ENCODE results near the gene VEGFC. TPM values are rescaled to one million over a fixed set of nuclear protein-coding genes. Genes with fewer than 3 reads are reported as not detected.

VEGFC gene
- total and polyA plus RNA-seq, 2 donors (not counting 1 experiment from before 2014, with no cell fraction given), result not detected

GRCh38 chr4:176746846-176747245 is 45.9 kb downstream of the VEGFC start:
- POLR2A ChIA-PET, result no interaction called here
- ATAC-seq (ENCODE audit: low read depth) (no peak), DNase-seq (no peak)
- Histone ChIP-seq H3K9me3 (ENCODE audit: control extremely low read depth in 1 of 3, control insufficient read depth in 2 of 3, insufficient read depth in 1 of 3, low read length in 2 of 3) (no peaks in the 10 kb centered on the region), H2AFZ (ENCODE audit: insufficient read depth, low read depth, low read length, poor library complexity, severe bottlenecking) (no peak overlapping the region), H3K79me2 (ENCODE audit: control insufficient read depth, insufficient read depth, low read length) (no peaks in the 10 kb centered on the region), H3K4me2 (replicated peaks; ENCODE audit: low read depth, low read length, poor library complexity, severe bottlenecking) (no peak overlapping the region), H3K9ac (ENCODE audit: low read length) (no peak overlapping the region), H3K27ac (ENCODE audit: low read length in 2 of 2) (no peak overlapping the region), H3K4me1 (ENCODE audit: control insufficient read depth in 2 of 2, insufficient read depth in 2 of 2, low read length in 2 of 2) (no peaks in the 10 kb centered on the region), H3K27me3 (replicated peaks in 1 of 4; ENCODE audit: control extremely low read depth in 1 of 4, control insufficient read depth in 3 of 4, insufficient read depth in 4 of 4, low read length in 3 of 4) (no peaks in the 10 kb centered on the region), H3K36me3 (replicated peaks in 1 of 2; ENCODE audit: control extremely low read depth in 1 of 2, control insufficient read depth in 1 of 2, extremely low read depth in 1 of 2, insufficient read depth in 2 of 2, low read length in 1 of 2) (no peaks in the 10 kb centered on the region), H3K4me3 (ENCODE audit: control extremely low read depth in 1 of 5, extremely low read depth in 1 of 5, insufficient read depth in 1 of 5, low read depth in 2 of 5, low read length in 4 of 5) (no peak overlapping the region), H4K20me1 (ENCODE audit: control insufficient read depth, insufficient read depth, low read length, poor library complexity, severe bottlenecking) (no peaks in the 10 kb centered on the region)
- Mint-ChIP-seq H3K4me1 (no peaks in the 10 kb centered on the region), H3K4me3 (no peak overlapping the region), H3K27me3 (no peaks in the 10 kb centered on the region), H3K27ac (no peak overlapping the region), H3K9me3 (ENCODE audit: insufficient read depth) (no peaks in the 10 kb centered on the region)
- intact Hi-C loops (cut with micrococcal nuclease), result no loop called here
- CTCF ChIA-PET, result no interaction called here
- TF ChIP-seq, protein P1, sequence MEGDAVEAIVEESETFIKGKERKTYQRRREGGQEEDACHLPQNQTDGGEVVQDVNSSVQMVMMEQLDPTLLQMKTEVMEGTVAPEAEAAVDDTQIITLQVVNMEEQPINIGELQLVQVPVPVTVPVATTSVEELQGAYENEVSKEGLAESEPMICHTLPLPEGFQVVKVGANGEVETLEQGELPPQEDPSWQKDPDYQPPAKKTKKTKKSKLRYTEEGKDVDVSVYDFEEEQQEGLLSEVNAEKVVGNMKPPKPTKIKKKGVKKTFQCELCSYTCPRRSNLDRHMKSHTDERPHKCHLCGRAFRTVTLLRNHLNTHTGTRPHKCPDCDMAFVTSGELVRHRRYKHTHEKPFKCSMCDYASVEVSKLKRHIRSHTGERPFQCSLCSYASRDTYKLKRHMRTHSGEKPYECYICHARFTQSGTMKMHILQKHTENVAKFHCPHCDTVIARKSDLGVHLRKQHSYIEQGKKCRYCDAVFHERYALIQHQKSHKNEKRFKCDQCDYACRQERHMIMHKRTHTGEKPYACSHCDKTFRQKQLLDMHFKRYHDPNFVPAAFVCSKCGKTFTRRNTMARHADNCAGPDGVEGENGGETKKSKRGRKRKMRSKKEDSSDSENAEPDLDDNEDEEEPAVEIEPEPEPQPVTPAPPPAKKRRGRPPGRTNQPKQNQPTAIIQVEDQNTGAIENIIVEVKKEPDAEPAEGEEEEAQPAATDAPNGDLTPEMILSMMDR (IDR thresholded peaks at IDR 0.05), result no peak
- TF ChIP-seq EZH2 (IDR thresholded peaks at IDR 0.05; ENCODE audit: borderline replicate concordance, insufficient read depth, low read depth, low read length, poor library complexity, severe bottlenecking), result no peak
- WGBS (ENCODE audit: insufficient coverage), result no CpG with 5 or more reads among the region's 3 CpGs

GRCh38 chr4:176745902-176746301 is 46.8 kb downstream of the VEGFC start:
- Histone ChIP-seq H3K27me3 (replicated peaks in 1 of 4; ENCODE audit: control extremely low read depth in 1 of 4, control insufficient read depth in 3 of 4, insufficient read depth in 4 of 4, low read length in 3 of 4) (no peaks in the 10 kb centered on the region), H3K4me3 (ENCODE audit: control extremely low read depth in 1 of 5, extremely low read depth in 1 of 5, insufficient read depth in 1 of 5, low read depth in 2 of 5, low read length in 4 of 5) (no peak overlapping the region), H3K27ac (ENCODE audit: low read length in 2 of 2) (no peak overlapping the region), H3K36me3 (replicated peaks in 1 of 2; ENCODE audit: control extremely low read depth in 1 of 2, control insufficient read depth in 1 of 2, extremely low read depth in 1 of 2, insufficient read depth in 2 of 2, low read length in 1 of 2) (no peaks in the 10 kb centered on the region), H3K9me3 (ENCODE audit: control extremely low read depth in 1 of 3, control insufficient read depth in 2 of 3, insufficient read depth in 1 of 3, low read length in 2 of 3) (no peaks in the 10 kb centered on the region), H2AFZ (ENCODE audit: insufficient read depth, low read depth, low read length, poor library complexity, severe bottlenecking) (no peak overlapping the region), H3K4me2 (replicated peaks; ENCODE audit: low read depth, low read length, poor library complexity, severe bottlenecking) (no peak overlapping the region), H3K79me2 (ENCODE audit: control insufficient read depth, insufficient read depth, low read length) (no peaks in the 10 kb centered on the region), H3K9ac (ENCODE audit: low read length) (no peak overlapping the region), H4K20me1 (ENCODE audit: control insufficient read depth, insufficient read depth, low read length, poor library complexity, severe bottlenecking) (no peaks in the 10 kb centered on the region), H3K4me1 (ENCODE audit: control insufficient read depth in 2 of 2, insufficient read depth in 2 of 2, low read length in 2 of 2) (no peaks in the 10 kb centered on the region)
- Mint-ChIP-seq H3K27me3 (no peaks in the 10 kb centered on the region), H3K9me3 (ENCODE audit: insufficient read depth) (no peaks in the 10 kb centered on the region), H3K27ac (no peak overlapping the region), H3K4me1 (no peaks in the 10 kb centered on the region), H3K4me3 (no peak overlapping the region)
- ATAC-seq (ENCODE audit: low read depth) (no peak), DNase-seq (no peak)
- intact Hi-C loops (cut with micrococcal nuclease), result no loop called here
- ChIA-PET POLR2A (no interaction called here), CTCF (no interaction called here)
- TF ChIP-seq, protein P1 (IDR thresholded peaks at IDR 0.05), result no peak
- TF ChIP-seq EZH2 (IDR thresholded peaks at IDR 0.05; ENCODE audit: borderline replicate concordance, insufficient read depth, low read depth, low read length, poor library complexity, severe bottlenecking), result no peak

Data from B cell (primary cell).